HG02610 (cell line): ENCODE data around the gene TOP3A.
A peak's percentile ranks its signal among the peaks of the same experiment; 100 is the strongest.
"Not testable (repeated sequence)": the region's sequence is repeated elsewhere in the genome, so short reads cannot be mapped to it uniquely, and the experiment has no call there.

ENCODE experiments used
- ATAC-seq: cut with Tn5 transposase; IDR thresholded peaks from one replicate; pipeline ENCODE4 v1.9.1; 2021; ENCODE audit warnings: mild to moderate bottlenecking, moderate library complexity; ENCODE audit not compliant: unreplicated experiment

TOP3A gene, protein sequence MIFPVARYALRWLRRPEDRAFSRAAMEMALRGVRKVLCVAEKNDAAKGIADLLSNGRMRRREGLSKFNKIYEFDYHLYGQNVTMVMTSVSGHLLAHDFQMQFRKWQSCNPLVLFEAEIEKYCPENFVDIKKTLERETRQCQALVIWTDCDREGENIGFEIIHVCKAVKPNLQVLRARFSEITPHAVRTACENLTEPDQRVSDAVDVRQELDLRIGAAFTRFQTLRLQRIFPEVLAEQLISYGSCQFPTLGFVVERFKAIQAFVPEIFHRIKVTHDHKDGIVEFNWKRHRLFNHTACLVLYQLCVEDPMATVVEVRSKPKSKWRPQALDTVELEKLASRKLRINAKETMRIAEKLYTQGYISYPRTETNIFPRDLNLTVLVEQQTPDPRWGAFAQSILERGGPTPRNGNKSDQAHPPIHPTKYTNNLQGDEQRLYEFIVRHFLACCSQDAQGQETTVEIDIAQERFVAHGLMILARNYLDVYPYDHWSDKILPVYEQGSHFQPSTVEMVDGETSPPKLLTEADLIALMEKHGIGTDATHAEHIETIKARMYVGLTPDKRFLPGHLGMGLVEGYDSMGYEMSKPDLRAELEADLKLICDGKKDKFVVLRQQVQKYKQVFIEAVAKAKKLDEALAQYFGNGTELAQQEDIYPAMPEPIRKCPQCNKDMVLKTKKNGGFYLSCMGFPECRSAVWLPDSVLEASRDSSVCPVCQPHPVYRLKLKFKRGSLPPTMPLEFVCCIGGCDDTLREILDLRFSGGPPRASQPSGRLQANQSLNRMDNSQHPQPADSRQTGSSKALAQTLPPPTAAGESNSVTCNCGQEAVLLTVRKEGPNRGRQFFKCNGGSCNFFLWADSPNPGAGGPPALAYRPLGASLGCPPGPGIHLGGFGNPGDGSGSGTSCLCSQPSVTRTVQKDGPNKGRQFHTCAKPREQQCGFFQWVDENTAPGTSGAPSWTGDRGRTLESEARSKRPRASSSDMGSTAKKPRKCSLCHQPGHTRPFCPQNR

DNA sequence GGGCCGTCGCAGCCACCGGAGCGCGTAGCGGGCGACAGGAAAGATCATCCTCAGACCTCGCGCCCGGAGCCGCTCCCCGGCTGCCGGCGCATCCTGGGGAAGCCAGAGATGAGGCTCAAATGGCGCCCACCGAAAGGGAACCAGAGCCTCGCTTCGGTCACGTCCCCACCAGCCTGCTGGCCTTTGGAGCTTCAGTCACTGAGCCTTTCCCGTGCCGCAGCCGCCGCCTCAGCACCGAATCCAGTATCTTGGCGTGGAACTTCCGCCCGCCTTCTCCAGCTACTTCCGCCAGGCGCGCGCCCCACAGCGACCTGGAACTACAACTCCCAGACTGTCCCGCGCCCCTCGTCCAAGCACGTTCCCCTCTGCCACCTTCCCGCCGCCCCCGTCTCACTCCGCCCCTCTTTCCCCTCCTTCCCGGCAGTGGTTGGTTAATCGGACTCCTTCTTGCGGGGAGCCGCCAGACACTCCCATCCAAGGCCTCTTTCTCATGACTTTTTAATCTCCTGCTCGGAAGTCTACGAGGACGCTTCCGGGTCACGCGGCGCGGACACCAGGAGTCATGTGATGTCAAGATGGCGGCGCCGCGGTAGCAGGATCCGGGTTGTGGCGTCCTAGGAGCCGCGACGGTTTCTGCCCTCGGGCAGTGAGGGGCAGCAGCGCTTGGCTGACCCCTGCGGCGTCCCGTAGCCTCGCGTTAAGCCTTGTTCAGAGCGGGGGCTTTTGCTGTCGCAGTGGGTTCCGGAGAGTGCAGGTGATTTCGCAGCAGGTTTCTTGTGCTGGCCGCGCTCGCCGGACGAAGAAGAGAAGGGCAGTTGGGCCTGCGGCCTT is at the start of gene TOP3A, which contains the start of gene SMCR8:
TSS of gene TOP3A (minus strand) at position 264 of the 831 bp plus-strand sequence. CDS start at position 48, 216 bp downstream.
TSS of gene SMCR8 (plus strand) at position 563 of the 831 bp plus-strand sequence. CDS start 497 bp downstream, outside the sequence.
- ATAC-seq, result peak; percentile 83

DNA sequence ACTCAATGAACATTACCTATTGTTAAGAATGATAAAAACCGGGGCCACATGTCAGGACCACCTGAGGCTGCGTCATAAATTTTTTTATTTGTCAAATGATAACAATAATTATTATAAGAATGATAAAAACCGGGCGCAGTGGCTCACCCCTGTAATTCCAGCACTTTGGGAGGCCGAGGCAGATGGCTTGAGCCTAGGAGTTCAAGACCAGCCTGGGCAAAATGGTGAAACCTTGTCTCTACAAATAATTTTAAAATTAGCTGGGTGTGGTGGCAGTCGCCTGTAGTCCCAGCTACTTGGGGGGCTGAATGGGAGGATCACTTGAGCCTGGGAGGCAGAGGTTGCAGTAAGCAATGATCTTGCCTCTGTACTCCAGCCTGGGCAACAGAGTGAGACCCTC is 49.4 kb upstream of the TOP3A start:
- ATAC-seq, result no peak

DNA sequence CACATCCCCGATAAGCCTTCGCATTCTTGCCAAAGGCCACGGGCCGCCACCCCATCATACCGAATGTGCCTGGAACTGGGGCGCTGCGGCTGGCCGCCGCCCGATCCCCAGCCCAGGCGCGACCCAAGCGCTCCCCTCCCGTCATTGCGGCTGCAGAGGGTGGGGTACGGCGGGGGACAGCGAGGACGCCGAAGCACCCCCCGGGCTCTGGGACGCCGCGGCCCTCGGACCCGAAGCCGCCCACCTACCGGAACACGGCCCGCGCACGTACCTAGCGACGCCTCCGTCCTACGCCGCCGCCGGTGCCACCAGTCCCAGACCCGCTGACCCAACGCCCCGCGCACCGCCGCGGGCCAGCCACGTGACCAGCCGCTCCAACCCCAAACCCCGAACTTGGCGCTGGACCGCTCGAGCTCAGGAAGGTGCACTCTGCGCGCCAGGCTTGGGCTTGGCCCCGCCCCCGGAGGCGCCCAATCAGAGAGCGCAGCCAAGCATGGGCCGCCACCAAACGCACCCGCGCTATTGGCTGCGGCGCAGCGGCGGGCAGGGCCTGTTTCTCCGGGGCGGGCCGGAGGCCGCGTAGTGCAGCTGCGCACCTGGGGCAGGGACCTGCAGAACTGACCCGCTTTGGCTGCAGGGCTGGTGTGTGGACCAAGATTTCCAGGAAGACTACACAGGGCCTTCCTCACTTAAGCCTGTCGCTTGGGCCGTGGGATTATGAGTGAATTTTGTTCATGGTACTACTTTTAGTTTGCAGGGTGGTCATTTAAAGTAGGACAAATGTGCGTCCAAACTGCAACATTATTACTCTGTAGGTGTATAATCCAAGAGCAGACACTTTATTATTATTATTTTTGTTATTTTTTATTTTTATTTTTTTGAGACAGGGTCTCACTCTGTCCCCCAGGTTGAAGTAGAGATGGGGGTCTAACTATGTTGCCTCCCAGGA is 48.6 kb upstream of the TOP3A start, which contains the start of gene SHMT1:
TSS of gene SHMT1 (minus strand) at position 450 of the 949 bp plus-strand sequence. CDS start 7,569 bp downstream, outside the sequence.
- peak; percentile 97 for ATAC-seq

DNA sequence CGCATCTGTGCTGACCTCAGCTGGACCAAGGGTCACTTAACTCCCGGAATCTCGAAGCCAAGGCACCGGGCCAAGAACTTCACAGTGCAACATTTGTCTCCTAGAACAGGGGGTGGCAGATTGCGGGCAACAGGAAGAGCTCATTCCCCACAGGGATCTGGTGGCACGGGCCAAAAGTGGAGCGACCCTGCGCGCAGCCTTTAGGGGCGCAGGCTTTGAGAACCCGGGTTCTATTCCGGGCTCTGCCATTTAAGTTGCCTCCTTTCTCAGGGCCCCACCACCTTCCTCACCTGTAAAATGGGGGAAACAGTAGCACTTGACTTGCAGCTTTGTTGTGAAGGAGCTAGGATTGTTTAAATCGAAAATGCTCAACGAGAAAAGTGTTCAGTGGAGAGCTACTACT is 47.9 kb upstream of the TOP3A start:
- no peak for ATAC-seq

DNA sequence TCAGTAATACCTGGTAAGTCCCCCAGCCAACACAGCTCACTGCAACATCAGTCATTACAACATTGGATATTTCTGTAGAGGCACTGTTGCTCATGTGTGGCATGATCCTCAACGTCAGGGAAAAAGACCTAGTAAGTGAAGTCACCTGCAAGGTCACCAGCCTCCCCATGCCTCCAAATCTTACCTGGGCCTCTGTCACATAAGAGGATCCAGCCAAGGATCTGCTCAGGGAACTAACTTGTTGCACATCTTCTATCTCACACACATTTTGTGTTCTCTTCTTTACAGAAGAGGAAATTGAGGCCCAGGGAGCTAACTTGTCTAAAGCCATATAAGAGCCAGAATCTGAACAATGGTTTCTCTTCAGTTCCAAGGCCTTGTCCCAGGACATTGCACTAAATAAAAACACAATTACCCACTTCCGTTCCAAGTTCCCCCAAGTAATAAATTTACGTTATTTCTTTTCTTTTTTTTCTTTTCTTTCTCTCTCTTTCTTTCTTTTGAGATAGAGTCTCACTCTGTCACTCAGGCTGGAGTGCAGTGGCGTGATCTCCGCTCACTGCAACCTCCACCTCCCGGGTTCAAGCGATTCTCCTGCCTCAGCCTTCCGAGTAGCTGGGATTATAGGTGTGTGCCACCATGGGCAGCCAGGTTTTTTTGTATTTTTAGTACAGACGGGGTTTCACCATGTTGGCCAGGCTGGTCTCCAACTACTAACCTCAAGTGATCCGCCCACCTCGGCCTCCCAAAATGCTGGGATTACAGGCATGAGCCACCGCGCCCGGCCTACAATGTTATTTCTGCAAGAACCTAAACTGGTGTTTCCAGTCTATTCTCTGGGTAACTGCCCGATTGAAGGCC is 47.3 kb upstream of the TOP3A start:
- ATAC-seq, result no peak

DNA sequence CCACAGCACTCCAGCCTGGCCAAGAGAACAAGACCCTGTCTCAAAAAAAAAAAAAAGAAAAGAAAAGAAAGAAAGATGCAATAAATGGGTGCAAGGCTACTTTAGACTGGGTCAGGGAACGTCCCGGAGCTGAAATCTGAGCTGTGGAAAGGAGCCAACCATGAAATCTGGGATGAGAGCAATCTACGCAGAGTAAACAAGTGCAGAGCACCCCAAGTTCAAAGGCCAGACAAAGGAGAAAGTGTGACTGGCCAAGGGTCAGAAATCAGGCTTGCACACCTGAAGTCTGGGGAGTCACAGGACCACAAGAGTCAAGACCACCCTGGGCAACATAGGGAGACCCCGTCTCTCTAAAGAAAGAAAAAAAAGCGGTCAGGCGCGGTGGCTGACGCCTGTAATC is 45.7 kb upstream of the TOP3A start:
- ATAC-seq, result no peak

DNA sequence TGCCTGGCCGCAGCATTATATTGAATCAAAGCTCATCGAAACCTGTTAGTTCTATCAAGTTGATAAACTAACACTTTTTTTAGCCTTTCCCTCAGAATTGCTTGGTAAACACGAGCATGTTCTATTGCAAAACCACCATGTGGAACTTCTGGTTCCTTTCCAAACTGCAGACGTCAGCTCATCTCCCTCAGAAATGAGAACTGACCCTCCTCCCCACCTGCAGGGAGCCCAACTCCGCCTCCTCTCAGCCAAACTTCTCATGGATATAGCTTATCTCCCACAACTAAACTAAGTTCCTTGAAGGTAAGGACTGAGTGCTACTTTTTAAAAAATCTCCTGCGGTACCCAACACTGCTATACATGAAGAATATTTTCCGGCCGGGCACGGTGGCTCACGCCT is 41.8 kb upstream of the TOP3A start:
- ATAC-seq, result no peak

DNA sequence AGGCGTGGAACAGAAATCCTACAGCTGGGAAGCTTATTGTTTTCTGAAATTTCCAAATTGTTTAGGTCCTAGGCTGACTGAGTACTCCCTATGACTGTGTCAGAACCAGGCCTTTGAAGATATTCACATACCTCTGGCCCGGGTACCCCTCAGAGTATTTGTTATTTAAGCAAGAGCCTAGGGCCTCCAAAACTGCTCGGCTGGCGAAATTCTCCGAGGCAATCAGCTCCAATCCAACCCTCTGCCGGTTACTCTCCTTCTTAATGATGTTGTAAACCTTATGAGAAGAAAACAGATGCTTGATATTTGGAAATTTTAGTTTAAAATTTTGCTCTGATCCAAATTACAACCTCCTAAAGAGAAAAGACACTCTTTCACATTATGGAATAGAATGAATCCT is 38.7 kb upstream of the TOP3A start:
- ATAC-seq, result no peak

DNA sequence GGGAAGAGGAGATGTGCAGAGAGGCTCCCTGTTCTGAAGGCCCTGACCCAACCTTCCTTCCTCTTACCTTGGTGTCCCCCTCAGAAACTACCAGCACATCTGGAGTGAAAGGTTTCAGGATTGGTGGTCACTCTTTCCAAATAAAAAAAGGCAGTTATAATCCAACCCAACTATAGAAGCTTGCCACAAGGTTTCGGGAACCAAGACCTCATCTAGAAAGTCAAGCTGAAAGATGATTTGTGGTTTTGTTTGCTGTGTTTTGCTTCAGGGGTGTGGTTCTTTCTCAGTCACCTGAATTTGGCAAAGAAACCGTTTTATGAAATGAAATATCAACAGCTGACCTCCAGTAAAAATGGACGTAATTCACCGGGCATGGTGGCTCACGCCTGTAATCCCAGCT is 29.2 kb upstream of the TOP3A start:
- ATAC-seq, result no peak

DNA sequence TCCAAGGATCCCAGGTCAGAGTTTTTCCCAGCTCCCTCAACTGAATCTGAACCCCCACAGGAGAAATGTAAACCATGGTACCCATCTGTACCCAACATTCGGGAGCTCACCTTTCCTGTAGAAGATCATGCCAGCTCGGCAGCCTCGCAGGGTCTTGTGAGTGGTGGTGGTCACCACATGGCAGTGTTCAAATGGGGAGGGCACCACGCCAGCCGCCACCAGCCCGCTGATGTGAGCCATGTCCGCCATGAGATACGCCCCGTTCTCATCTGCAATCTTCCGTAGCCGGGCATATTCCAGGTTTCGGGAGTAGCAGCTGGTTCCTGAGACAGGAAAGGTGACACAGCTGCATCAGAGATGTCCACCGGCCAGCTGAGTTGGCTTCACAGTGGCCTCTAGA is 25.1 kb upstream of the TOP3A start:
- ATAC-seq, result no peak

DNA sequence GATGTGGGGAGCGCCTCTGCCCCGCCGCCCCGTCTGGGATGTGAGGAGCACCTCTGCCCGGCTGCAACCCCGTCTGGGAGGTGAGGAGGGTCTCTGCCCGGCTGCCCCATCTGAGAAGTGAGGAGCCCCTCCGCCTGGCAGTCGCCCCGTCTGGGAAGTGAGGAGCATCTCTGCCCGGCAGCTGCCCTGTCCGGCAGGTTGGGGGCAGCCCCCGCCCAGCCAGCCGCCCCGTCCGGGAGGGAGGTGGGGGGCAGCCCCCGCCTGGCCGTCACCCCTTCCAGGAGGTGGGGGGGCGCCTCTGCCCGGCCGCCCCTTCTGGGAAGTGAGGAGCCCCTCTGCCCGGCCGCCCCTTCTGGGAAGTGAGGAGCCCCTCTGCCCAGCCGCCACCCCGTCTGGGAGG is 23.4 kb upstream of the TOP3A start:
- ATAC-seq, result not testable (repeated sequence)

DNA sequence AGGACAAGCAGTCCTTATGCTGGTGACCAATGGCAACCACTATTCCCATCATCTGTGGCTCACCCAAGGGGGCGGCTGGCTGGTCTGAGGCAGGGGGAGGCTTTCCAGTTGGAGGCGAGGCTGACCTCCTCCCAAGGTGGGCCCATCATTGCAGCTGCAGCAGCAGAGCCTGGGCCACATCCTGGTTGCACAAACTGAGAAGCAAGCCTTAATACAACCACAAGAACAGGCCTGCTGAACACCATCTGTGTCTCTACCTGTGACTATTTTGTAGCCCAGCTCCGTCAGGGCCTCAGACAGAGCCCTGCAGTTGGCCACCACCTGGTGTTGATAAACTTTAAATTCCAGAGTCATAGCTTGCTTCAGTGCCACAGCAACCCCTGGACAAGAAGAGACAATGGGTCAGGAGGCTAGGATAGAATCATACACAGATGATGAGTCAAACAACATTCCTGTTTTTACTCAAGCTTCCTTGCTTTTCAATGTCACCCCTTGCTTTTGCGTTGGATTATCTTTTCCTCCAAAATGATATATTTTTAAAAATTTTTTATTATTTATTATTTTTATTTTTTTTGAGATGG is 18.2 kb upstream of the TOP3A start:
- ATAC-seq, result no peak

DNA sequence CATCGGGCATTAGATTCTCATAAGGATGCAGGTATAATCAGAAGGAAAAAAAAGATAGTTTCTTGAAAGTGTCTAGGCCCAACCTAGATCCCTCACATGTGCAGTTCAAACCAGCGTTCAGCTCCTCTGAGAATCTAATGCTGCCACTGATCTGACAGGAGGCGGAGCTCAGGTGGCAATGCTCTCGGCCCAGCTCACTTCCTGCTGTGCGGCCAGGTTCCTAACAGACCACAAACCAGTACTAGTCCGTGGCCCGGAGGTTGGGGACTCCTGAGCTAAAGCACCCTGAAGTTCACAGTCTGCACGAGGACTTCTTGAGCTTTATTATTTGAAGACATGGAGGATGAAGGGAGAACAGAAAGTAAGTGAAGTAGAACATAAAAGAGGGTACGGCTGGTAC is 17.1 kb upstream of the TOP3A start:
- no peak for ATAC-seq

DNA sequence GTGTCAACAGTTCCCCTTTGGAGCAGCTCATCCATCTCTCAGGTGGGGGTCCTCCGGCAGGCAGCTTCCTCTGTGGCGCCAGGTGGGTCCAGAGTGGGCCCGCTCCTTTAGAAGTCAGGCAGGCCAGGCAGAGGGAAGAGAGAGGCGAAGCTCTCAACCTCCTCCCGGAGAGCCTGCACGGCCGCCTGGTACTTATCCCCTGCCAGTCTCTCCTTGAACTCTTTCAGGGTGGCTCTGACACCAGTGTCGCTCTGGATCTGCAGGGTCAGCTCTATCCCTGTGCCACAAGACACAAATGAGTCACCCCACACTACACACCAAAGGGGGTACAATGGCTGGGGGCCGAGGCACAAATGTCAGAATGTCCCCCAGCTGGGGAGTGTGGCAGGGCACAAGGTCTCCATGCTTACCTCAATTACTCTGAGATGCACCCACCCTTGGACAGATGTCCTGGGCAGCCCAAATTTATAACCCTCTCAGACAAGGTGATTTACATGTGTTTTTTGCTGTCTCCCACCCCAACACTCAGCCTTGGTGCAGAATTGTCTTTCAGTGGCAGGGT is 13.9 kb upstream of the TOP3A start:
- ATAC-seq, result no peak

DNA sequence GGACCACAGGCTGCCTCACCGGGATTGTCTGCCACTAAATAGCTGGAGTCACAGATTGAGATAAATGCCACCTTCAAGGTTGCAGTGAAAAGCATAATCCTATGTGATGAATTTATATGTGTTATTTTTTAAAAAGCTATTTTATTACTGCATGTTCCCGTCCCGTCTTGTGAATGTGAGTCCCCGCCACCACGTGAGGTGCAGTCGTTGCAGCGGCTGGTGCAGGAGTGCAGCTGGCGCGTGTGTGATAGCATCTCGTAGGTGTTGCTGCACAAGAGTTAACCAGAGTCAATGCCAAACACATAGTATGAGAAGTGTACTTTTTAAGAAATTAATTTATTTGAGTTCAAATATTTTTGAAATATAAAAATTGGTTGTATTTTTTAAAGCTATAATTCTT is 12.8 kb upstream of the TOP3A start:
- no peak for ATAC-seq

DNA sequence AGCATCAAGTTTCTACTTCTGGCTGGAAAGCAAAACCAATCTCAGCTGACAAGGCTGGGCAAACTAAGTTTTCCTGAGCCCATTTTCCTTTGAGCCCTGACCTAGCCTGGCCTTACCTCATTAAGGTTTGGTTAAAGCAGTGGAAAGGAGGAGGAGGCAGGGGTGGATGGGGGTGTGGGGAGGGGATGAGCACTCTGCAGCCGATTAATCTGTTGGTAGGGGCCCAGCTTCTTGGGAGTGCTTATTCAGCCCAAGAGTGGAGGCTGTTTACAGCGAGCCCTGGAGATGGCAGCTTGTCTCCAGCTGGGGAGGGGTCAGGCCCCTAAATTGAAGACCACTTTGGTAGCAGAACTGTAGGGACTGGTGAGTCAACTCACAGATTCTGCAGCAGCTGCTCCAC is 12.3 kb upstream of the TOP3A start:
- no peak for ATAC-seq

DNA sequence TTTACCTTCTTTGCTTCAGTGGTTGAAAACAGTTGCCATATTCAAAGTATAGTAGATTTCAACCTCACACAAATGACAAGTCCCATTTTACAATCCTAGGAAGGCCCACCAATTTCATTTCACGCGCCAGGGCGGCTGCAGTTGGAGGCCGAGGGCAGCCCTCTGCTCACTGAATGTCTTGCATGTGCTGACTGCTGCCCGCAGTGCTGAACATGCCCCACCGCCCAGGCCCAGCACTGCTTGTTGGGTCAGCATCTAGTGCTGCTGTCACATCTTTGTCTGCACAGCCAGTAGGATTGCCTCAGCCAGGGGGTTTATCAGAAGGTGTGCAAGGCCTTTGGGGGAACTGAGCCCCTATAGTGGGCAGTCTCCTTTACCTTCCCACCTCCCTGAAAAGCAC is 11.8 kb upstream of the TOP3A start:
- no peak for ATAC-seq

DNA sequence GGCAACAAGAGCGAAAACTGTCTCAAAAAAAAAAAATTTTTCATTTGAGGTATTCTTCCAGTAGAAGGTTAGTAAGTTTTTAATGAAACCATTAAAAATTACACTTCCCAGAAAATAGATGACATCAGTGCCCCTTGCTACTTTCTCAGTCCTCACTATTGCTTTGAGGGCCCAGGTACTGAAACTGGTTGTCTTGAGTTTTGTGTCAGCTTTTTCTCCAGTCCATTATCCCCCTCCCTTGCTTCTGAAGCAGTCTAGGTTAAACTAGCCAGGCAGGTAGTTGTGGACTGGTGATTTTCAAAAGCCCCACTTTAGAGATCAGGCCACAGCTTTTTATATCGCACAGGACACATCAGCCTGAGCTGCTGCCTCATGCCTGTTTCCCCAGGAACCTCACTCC is 11.2 kb upstream of the TOP3A start:
- no peak for ATAC-seq
